Heart left ventricle (tissue), 16 donors: ENCODE data around the gene ATF1. TPM values are rescaled to one million over a fixed set of nuclear protein-coding genes. Genes with fewer than 3 reads are reported as not detected.

ENCODE experiments used
- ATAC-seq, 4 donors: fragments of 200-7000 bp; cut with Tn5 transposase; one replicate each; pipeline ENCODE4 v1.9.1; 2020 to 2022; ENCODE audit warnings: moderate library complexity in 4 of 4, mild to moderate bottlenecking in 3 of 4, moderate number of reproducible peaks in 1 of 4
- DNase-seq, 5 donors: peaks; one replicate each; pipeline ENCODE4 v3.0.0-alpha.2; 2020
- H3K27ac ChIP-seq, 12 donors: fragments of 200-600 bp; sonication (generic) in 4 of 12; one replicate each; pipeline versions ENCODE4 v1.5.0 to v1.8.0; 2016 to 2022; ENCODE audit warnings: mild to moderate bottlenecking in 2 of 12
- H3K27me3 ChIP-seq, 9 donors: fragments of 200-600 bp; sonication (generic) in 2 of 9; one replicate each; pipeline versions ENCODE4 v1.5.1 to v1.8.0; 2016 to 2022; ENCODE audit warnings: mild to moderate bottlenecking in 3 of 9
- H3K36me3 ChIP-seq, 9 donors: fragments of 200-600 bp; sonication (generic) in 2 of 9; one replicate each; pipeline versions ENCODE4 v1.5.0 to v1.8.0; 2018 to 2022; ENCODE audit warnings: mild to moderate bottlenecking in 2 of 9
- H3K4me1 ChIP-seq, 12 donors: fragments of 200-600 bp; sonication (generic) in 4 of 12; one replicate each; pipeline versions ENCODE4 v1.5.0 to v1.8.0; 2016 to 2022; ENCODE audit warnings: mild to moderate bottlenecking in 3 of 12
- H3K4me3 ChIP-seq, 12 donors: fragments of 200-600 bp; sonication (generic) in 4 of 12; one replicate each; pipeline versions ENCODE4 v1.5.0 to v1.8.0; 2017 to 2022; ENCODE audit warnings: mild to moderate bottlenecking in 9 of 12, moderate library complexity in 4 of 12
- H3K9me3 ChIP-seq, 12 donors: fragments of 200-600 bp; sonication (generic) in 4 of 12; one replicate each; pipeline versions ENCODE4 v1.5.0 to v1.8.0; 2016 to 2022; ENCODE audit warnings: mild to moderate bottlenecking in 1 of 12
- CTCF ChIP-seq, 12 donors: fragments of 200-600 bp; sonication (generic) in 4 of 12; IDR thresholded peaks; one replicate each; pipeline versions ENCODE4 v1.5.0 to v1.8.0; 2018 to 2022; ENCODE audit warnings: antibody characterized with exemption in 12 of 12, mild to moderate bottlenecking in 5 of 12
- POLR2A ChIP-seq, 2 donors: fragments of 450-650 bp; IDR thresholded peaks; one replicate each; pipeline ENCODE4 v1.6.1; 2017; ENCODE audit warnings: antibody characterized with exemption in 2 of 2, mild to moderate bottlenecking in 2 of 2, moderate library complexity in 2 of 2
- WGBS, 4 donors: extraction: QIAGEN DNeasy Blood & Tissue Kit in 2 of 4; methylation state at CpG; one replicate each; pipeline versions ENCODE4 v1.1.5 to v1.1.7; 2013 to 2018; 5-methylcytosine and 5-hydroxymethylcytosine counted together
- intact Hi-C, 10 donors: fragments of 100-400 bp; cut with DNase I; formaldehyde crosslinking; loops; one replicate each; pipeline versions ENCODE4 v1.11.1 to v1.14.2; 2022
- polyA plus RNA-seq, 2 donors: library from polyadenylated mRNA; stranded (reverse); fragments of 200-250 nt; gene quantifications; one replicate each; pipeline ENCODE4 v1.2.3, GENCODE V29; 2013
- total RNA-seq, 9 donors: library from RNA; depleted of rRNA in 2 of 9; stranded (reverse); fragments of >200 nt in 2 of 9; fragmentation: NEBNext Ultra II Directional in 3 of 9; extraction: Animal tissue kit (Norgen Biotek cat#: 25700) in 3 of 9; gene quantifications; one replicate each; pipeline versions ENCODE4 v1.1.0 to v1.2.4, GENCODE V29; 2016 to 2023
- donor health status: ischemic (EF 13 %, LVEDD 7.1; RV severe dilation, severe dysfunction).
- donor health status: healthy with polysubstance abuse.
- donor health status: DM: no; HTN: yes; CAD: no.
- donor health status: DM: no; HTN: no; CAD: no.
- donor health status: ischemic (EF 25% LVEDD 6.9; RV normal size, moderate dysfunction).
- donor health status: ischemic (EF 25% LVEDD 5.7; RV mildly dilated, moderate dysfunction).
- donor health status: healthy.
- donor health status: DM: yes; HTN: yes; CAD: no.
- donor health status: ischemic (EF 35%, LVEDD 5.7; RV mildly dilated, moderate dysfunction).
- donor health status: nonischemic (EF 11% LVEDD 7.7; RV severe dilation, severe dysfunction).
- donor health status: DM: yes; HTN: yes; CAD: no.
- donor health status: PGD.
- donor health status: ischemic (EF 29% LVEDD 5.4; RV normal size, mild dysfunction).
- donor health status: nonischemic (EF 23%, LVEDD 6.1; RV moderate dilation, normal function).

ATF1 gene
- total and polyA plus RNA-seq, 11 donors: 3.5 to 27.4 (median 18.0) TPM

DNA sequence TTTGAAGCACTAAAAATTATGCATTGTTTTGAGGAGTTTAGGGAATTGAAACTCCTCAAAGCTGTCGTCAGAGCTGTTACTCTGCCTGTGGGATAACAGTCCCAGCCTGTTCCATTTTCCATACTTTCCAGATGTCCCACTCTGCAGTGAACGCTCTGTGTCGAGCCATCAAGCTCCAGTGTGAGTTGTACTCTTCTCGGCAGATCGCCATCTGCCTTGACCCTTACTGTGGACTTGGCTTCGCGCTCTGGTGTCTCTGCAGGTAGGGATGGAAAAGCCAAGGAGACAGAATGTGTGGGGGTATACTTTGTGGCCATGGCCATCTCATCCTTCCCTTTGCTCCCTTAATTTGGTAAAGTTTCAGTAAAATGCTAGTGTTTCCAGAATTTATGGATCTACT lies 35.5 kb upstream of the ATF1 start:
- TF ChIP-seq CTCF (IDR thresholded peaks at IDR 0.05) (no peak), POLR2A (IDR thresholded peaks at IDR 0.05) (no peak)
- DNase-seq (no peak), ATAC-seq (no peak)
- 82 to 87% (median 85%) methylated on average over 7 of the region's 7 CpGs for WGBS, 4 donors
- no peak overlapping the region for H3K27ac ChIP-seq
- H3K4me3 ChIP-seq: no peak overlapping the region
- no peaks in the 10 kb centered on the region for H3K9me3 ChIP-seq
- intact Hi-C loops: loop anchor here in 2 of 10 donors (5.0 kb wide), 2 partner anchors 221 to 226 kb away; partner anchors contain the start of gene DIP2B (in 1 of the 2)
- peaks cover 0 to 100% (median 96%) of the 10 kb centered on the region in 9 donors for H3K36me3 ChIP-seq
- peaks cover 0 to 24% (median 8%) of the 10 kb centered on the region in 12 donors for H3K4me1 ChIP-seq
- H3K27me3 ChIP-seq: no peaks in the 10 kb centered on the region

GRCh38 chr12:50728841-50729240 lies 35.1 kb upstream of the ATF1 start:
- H3K4me1 ChIP-seq: peaks cover 0 to 23% (median 8%) of the 10 kb centered on the region in 12 donors
- no peaks in the 10 kb centered on the region for H3K27me3 ChIP-seq
- H3K4me3 ChIP-seq: no peak overlapping the region
- DNase-seq (no peak), ATAC-seq (no peak)
- TF ChIP-seq POLR2A (IDR thresholded peaks at IDR 0.05) (no peak), CTCF (IDR thresholded peaks at IDR 0.05) (no peak)
- no peaks in the 10 kb centered on the region for H3K9me3 ChIP-seq
- WGBS, 4 donors: 84 to 90% (median 87%) methylated on average over 4 of the region's 4 CpGs
- intact Hi-C loops: loop anchor here in 2 of 10 donors (5.0 kb wide), 2 partner anchors 222 to 227 kb away; partner anchors contain the start of gene DIP2B (in 1 of the 2)
- H3K36me3 ChIP-seq: peaks cover 0 to 100% (median 97%) of the 10 kb centered on the region in 9 donors
- H3K27ac ChIP-seq: no peak overlapping the region

- H3K4me3 ChIP-seq: no peak overlapping the region
- H3K36me3 ChIP-seq: peaks cover 0 to 100% (median 93%) of the 10 kb centered on the region in 9 donors
- H3K4me1 ChIP-seq: peaks cover 0 to 3% (median 0%) of the 10 kb centered on the region in 12 donors
- 88 to 95% (median 92%) methylated on average over 9 of the region's 9 CpGs for WGBS, 4 donors
- no peak for ATAC-seq
- no peak for TF ChIP-seq POLR2A (IDR thresholded peaks at IDR 0.05)
- no peak for TF ChIP-seq CTCF (IDR thresholded peaks at IDR 0.05)
- no peak overlapping the region for H3K27ac ChIP-seq
- H3K27me3 ChIP-seq: no peaks in the 10 kb centered on the region
- DNase-seq: no peak
- H3K9me3 ChIP-seq: no peaks in the 10 kb centered on the region
- intact Hi-C loops: loop anchor here in 5 of 10 donors (10.0 kb wide), 1 partner anchor 228 kb away; the partner anchor contains the start of gene DIP2B (in 5 of the 5)
Observed at GRCh38 chr12:50732591-50732990, 31.3 kb upstream of the ATF1 start.

GRCh38 chr12:50733706-50734105 lies 30.2 kb upstream of the ATF1 start:
- Histone ChIP-seq H3K4me3 (no peak overlapping the region), H3K36me3 (peaks cover 0 to 100% (median 93%) of the 10 kb centered on the region in 9 donors), H3K27ac (no peak overlapping the region), H3K4me1 (peaks cover 0 to 3% (median 0%) of the 10 kb centered on the region in 12 donors), H3K9me3 (no peaks in the 10 kb centered on the region), H3K27me3 (no peaks in the 10 kb centered on the region)
- DNase-seq (no peak), ATAC-seq (no peak)
- intact Hi-C loops: loop anchor here in 7 of 10 donors (2.0 to 10.0 kb wide), 2 partner anchors 229 kb away; partner anchors contain the start of gene DIP2B (in 7 of the 7)
- 68 to 79% (median 74%) methylated on average over 3 of the region's 3 CpGs for WGBS, 4 donors
- TF ChIP-seq POLR2A (IDR thresholded peaks at IDR 0.05) (no peak), CTCF (IDR thresholded peaks at IDR 0.05) (no peak)
